T-helper 17 cell (primary cell): ENCODE results near the gene ACOX3. TPM values are rescaled to one million over a fixed set of nuclear protein-coding genes. Genes with fewer than 3 reads are reported as not detected.

Experiments used
- ATAC-seq: fragments of 150-1000 bp; cut with Tn5 transposase; 2 replicates; pipeline ENCODE4 v1.10.0; 2021; ENCODE audit warnings: mild to moderate bottlenecking, moderate library complexity
- DNase-seq, 3 donors: peaks; one replicate each; pipeline versions ENCODE4 v3.0.0 to v3.0.0-alpha.2; 2020 to 2021
- H3K9me3 ChIP-seq: one replicate; pipeline ENCODE4 v1.7.0; 2013; ENCODE audit warnings: low read length, mild to moderate bottlenecking; ENCODE audit not compliant: control insufficient read depth, poor library complexity, severe bottlenecking
- H3K27ac Mint-ChIP-seq: one replicate; pipeline ENCODE4 v1.8.0; 2022; ENCODE audit warnings: mild to moderate bottlenecking, moderate library complexity, mixed read lengths
- H3K27me3 Mint-ChIP-seq: one replicate; pipeline ENCODE4 v1.8.0; 2022; ENCODE audit warnings: mixed read lengths
- H3K36me3 Mint-ChIP-seq: one replicate; pipeline ENCODE4 v1.8.0; 2022; ENCODE audit warnings: low read depth, mixed read lengths
- H3K4me1 Mint-ChIP-seq: one replicate; pipeline ENCODE4 v1.8.0; 2022; ENCODE audit warnings: mild to moderate bottlenecking, mixed read lengths
- H3K4me3 Mint-ChIP-seq: one replicate; pipeline ENCODE4 v1.8.0; 2022; ENCODE audit warnings: mild to moderate bottlenecking, moderate library complexity, mixed read lengths
- total RNA-seq, 4 donors: library from RNA in 2 of 4; stranded (reverse) in 2 of 4; gene quantifications; one replicate each; pipeline ENCODE4 v1.2.3 and lab custom pipeline; 2022 to 2026

Gene ACOX3
- total RNA-seq, 2 donors from 2014 or later, result 9.6 to 11.3 TPM

DNA sequence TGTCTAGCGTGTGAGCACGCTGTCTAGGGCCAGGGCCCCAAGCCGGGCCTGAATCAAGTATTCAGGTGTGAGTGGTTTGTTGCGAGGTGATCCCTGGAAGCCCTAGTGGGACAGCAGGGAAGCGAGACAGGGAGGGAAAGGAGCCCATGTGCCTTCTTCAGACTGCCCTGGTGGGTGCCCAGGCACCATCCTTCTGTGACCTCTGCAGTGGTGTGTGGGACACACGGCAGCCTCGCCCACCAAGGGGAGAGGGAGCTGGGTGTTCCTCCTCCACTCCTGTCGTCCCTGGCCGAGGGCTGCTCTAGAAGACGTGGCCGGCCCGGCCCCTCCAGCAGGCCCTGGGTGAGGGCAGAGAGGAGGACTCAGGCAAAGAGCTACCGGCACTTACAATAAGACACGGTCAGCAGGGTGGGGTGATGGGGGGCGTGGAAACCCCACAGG, 123.6 kb downstream of the ACOX3 start:
- H3K36me3 Mint-ChIP-seq, result no peaks in the 10 kb centered on the region
- no peak for DNase-seq
- no peaks in the 10 kb centered on the region for H3K9me3 ChIP-seq
- H3K27ac Mint-ChIP-seq, result no peak overlapping the region
- peaks cover 19% of the 10 kb centered on the region for H3K27me3 Mint-ChIP-seq
- no peaks in the 10 kb centered on the region for H3K4me1 Mint-ChIP-seq
- ATAC-seq, result no peak
- no peak overlapping the region for H3K4me3 Mint-ChIP-seq

Other genes with a start within 250 kb of the ACOX3 start
- gene SH3TC1, start 241.4 kb downstream of the ACOX3 start, total RNA-seq, result 100 to 1,000 TPM; 134 TPM
- not detected for gene HTRA3, start 171.0 kb downstream of the ACOX3 start, total RNA-seq
- 10 to 100 TPM; 20.4 to 32.7 TPM for gene TRMT44, start 54 bp upstream of the ACOX3 start, total RNA-seq
- gene GPR78, start 139.7 kb upstream of the ACOX3 start, total RNA-seq, result not detected
- not detected for gene CPZ, start 152.0 kb upstream of the ACOX3 start, total RNA-seq